Measurements from ENCODE around the gene GNB4. TPM values are rescaled to one million over a fixed set of nuclear protein-coding genes. Genes with fewer than 3 reads are reported as not detected.

GNB4 gene
- total RNA-seq, 3 donors from 2014 or later (not counting 1 experiment from before 2014, with no cell fraction given) = 1.6 to 3.4 (median 2.9) TPM

DNA sequence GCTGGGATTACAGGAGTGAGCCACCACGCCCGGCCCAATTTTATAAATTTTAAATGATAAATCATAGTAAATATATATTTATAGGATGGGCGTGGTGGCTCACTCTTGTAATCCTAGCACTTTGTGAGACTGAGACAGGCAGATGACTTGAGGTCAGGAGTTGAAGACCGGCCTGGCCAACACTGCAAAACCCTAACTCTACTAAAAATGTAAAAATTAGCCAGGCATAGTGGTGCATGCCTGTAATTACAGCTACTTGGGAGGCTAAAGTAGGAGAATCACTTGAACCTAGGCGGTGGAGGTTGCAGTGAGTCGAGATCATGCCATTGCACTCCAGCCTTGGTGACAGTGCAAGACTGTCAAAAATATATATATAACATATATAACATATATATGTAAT is 77.3 kb downstream of the GNB4 start:
- no peaks in the 10 kb centered on the region for H3K36me3 Mint-ChIP-seq
- 93% methylated on average over 4 of the region's 6 CpGs for WGBS (ENCODE audit: insufficient coverage)
- Histone ChIP-seq H3K36me3 (ENCODE audit: control insufficient read depth, insufficient read depth, low read length) (peaks cover 58% of the 10 kb centered on the region), H3K27me3 (ENCODE audit: control insufficient read depth, insufficient read depth, low read length) (no peaks in the 10 kb centered on the region), H3K4me1 (ENCODE audit: control insufficient read depth, insufficient read depth, low read length) (no peaks in the 10 kb centered on the region), H3K9me3 (ENCODE audit: control insufficient read depth, insufficient read depth, low read length) (no peaks in the 10 kb centered on the region), H3K27ac (ENCODE audit: low read length) (no peak overlapping the region), H3K4me3 (ENCODE audit: low read length) (no peak overlapping the region)
- no peaks in the 10 kb centered on the region for H3K27me3 Mint-ChIP-seq (ENCODE audit: low read depth in 2 of 2)
- no peaks in the 10 kb centered on the region for H3K9me3 Mint-ChIP-seq
- H3K27ac Mint-ChIP-seq = no peak overlapping the region
- intact Hi-C loops (cut with micrococcal nuclease) = no loop called here
- DNase-seq = no peak
- H3K4me3 Mint-ChIP-seq = no peak overlapping the region
- no peaks in the 10 kb centered on the region for H3K4me1 Mint-ChIP-seq
- TF ChIP-seq, protein P1, sequence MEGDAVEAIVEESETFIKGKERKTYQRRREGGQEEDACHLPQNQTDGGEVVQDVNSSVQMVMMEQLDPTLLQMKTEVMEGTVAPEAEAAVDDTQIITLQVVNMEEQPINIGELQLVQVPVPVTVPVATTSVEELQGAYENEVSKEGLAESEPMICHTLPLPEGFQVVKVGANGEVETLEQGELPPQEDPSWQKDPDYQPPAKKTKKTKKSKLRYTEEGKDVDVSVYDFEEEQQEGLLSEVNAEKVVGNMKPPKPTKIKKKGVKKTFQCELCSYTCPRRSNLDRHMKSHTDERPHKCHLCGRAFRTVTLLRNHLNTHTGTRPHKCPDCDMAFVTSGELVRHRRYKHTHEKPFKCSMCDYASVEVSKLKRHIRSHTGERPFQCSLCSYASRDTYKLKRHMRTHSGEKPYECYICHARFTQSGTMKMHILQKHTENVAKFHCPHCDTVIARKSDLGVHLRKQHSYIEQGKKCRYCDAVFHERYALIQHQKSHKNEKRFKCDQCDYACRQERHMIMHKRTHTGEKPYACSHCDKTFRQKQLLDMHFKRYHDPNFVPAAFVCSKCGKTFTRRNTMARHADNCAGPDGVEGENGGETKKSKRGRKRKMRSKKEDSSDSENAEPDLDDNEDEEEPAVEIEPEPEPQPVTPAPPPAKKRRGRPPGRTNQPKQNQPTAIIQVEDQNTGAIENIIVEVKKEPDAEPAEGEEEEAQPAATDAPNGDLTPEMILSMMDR (IDR thresholded peaks at IDR 0.05) = no peak
- ATAC-seq = no peak

DNA sequence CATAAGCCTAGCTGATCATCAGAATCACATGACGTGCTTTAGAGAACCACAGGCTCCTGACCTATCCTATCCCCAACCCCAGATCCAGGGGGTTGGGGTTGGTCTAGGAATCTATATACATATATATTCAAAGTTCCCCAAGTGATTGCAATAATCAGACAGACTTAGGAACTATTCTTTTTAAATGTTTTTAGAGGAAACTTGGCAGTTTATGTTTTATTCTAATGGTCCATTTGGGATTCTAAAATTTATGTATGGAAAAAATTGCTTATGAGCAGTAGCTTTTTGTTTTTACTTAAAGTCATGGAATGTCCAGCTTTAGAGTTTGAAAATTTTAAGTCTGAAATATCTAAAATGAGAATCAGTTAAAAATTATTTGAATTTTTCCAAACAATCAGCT is 81.6 kb downstream of the GNB4 start:
- H3K4me1 ChIP-seq (ENCODE audit: control insufficient read depth, insufficient read depth, low read length) = no peaks in the 10 kb centered on the region
- H3K36me3 ChIP-seq (ENCODE audit: control insufficient read depth, insufficient read depth, low read length) = peaks cover 57% of the 10 kb centered on the region
- H3K36me3 Mint-ChIP-seq = peaks cover 8% of the 10 kb centered on the region
- no peaks in the 10 kb centered on the region for H3K4me1 Mint-ChIP-seq
- no CpG with 5 or more reads among the region's 1 CpG for WGBS (ENCODE audit: insufficient coverage)
- H3K27ac Mint-ChIP-seq = no peak overlapping the region
- no peak for ATAC-seq
- no peak overlapping the region for H3K4me3 Mint-ChIP-seq
- H3K27ac ChIP-seq (ENCODE audit: low read length) = no peak overlapping the region
- intact Hi-C loops (cut with micrococcal nuclease) = no loop called here
- no peak for DNase-seq
- H3K27me3 ChIP-seq (ENCODE audit: control insufficient read depth, insufficient read depth, low read length) = no peaks in the 10 kb centered on the region
- no peak overlapping the region for H3K4me3 ChIP-seq (ENCODE audit: low read length)
- H3K9me3 ChIP-seq (ENCODE audit: control insufficient read depth, insufficient read depth, low read length) = no peaks in the 10 kb centered on the region
- no peaks in the 10 kb centered on the region for H3K27me3 Mint-ChIP-seq (ENCODE audit: low read depth in 2 of 2)
- TF ChIP-seq, protein P1 (IDR thresholded peaks at IDR 0.05) = no peak
- H3K9me3 Mint-ChIP-seq = no peaks in the 10 kb centered on the region

DNA sequence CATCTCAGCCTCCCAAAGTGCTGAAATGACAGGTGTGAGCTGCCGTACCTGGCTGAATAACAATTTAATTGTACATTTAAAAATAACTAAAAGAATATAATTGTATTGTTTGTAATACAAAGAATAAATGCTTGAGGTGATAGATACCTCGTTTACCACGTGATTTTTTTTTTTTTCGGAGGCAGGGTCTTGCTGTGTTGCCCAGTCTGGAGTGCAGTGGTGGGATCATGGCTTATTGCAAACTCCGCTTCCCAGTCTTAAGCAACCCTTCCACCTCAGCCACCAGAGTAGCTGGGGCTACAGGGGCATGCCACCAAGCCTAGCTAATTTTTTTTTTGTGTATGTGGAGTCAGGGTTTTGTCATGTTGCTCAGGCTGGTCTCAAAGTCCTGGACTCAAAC is 87.9 kb downstream of the GNB4 start:
- intact Hi-C loops (cut with micrococcal nuclease) = no loop called here
- Mint-ChIP-seq H3K4me1 (no peaks in the 10 kb centered on the region), H3K4me3 (no peak overlapping the region), H3K27ac (no peak overlapping the region), H3K9me3 (no peaks in the 10 kb centered on the region), H3K27me3 (ENCODE audit: low read depth in 2 of 2) (no peaks in the 10 kb centered on the region), H3K36me3 (peaks cover 8% of the 10 kb centered on the region)
- H3K4me3 ChIP-seq (ENCODE audit: low read length) = no peak overlapping the region
- H3K36me3 ChIP-seq (ENCODE audit: control insufficient read depth, insufficient read depth, low read length) = peaks cover 64% of the 10 kb centered on the region
- DNase-seq (no peak), ATAC-seq (no peak)
- TF ChIP-seq, protein P1 (IDR thresholded peaks at IDR 0.05) = no peak
- no peaks in the 10 kb centered on the region for H3K27me3 ChIP-seq (ENCODE audit: control insufficient read depth, insufficient read depth, low read length)
- no peaks in the 10 kb centered on the region for H3K9me3 ChIP-seq (ENCODE audit: control insufficient read depth, insufficient read depth, low read length)
- no peak overlapping the region for H3K27ac ChIP-seq (ENCODE audit: low read length)
- H3K4me1 ChIP-seq (ENCODE audit: control insufficient read depth, insufficient read depth, low read length) = no peaks in the 10 kb centered on the region
- WGBS (ENCODE audit: insufficient coverage) = 93% methylated on average over 3 of the region's 5 CpGs

DNA sequence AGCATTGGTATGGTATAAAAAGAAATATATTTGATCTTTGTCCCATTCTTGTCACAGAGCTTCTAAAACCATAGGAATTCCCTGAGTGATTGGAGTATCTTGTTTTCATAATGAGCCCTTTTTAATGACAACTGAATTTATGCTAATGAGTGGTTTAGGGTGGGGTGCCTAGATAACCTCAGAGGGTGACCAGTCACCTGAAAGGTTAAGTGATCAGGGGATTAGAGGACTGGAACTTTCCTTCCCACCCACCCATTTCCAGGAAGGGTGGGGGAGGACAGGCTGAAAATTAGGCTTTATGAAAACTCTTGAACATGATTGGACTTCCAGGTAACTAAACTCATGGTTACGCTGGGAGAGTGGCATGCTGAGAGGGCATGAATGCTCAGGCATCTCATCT is 95.3 kb downstream of the GNB4 start:
- Histone ChIP-seq H3K36me3 (ENCODE audit: control insufficient read depth, insufficient read depth, low read length) (peaks cover 56% of the 10 kb centered on the region), H3K9me3 (ENCODE audit: control insufficient read depth, insufficient read depth, low read length) (no peaks in the 10 kb centered on the region), H3K4me3 (ENCODE audit: low read length) (no peak overlapping the region), H3K27me3 (ENCODE audit: control insufficient read depth, insufficient read depth, low read length) (no peaks in the 10 kb centered on the region), H3K4me1 (ENCODE audit: control insufficient read depth, insufficient read depth, low read length) (no peaks in the 10 kb centered on the region), H3K27ac (ENCODE audit: low read length) (no peak overlapping the region)
- peaks cover 17% of the 10 kb centered on the region for H3K36me3 Mint-ChIP-seq
- DNase-seq = no peak
- H3K27me3 Mint-ChIP-seq (ENCODE audit: low read depth in 2 of 2) = no peaks in the 10 kb centered on the region
- 100% methylated on average over 1 of the region's 1 CpG for WGBS (ENCODE audit: insufficient coverage)
- TF ChIP-seq, protein P1 (IDR thresholded peaks at IDR 0.05) = no peak
- ATAC-seq = no peak
- H3K9me3 Mint-ChIP-seq = no peaks in the 10 kb centered on the region
- H3K27ac Mint-ChIP-seq = no peak overlapping the region
- H3K4me1 Mint-ChIP-seq = peaks cover 6 to 27% of the 10 kb centered on the region in 2 donors
- no peak overlapping the region for H3K4me3 Mint-ChIP-seq
- intact Hi-C loops (cut with micrococcal nuclease) = no loop called here

Data from natural killer cell (primary cell).